GM19239 (cell line): ENCODE measurements around the gene DTX1.

ENCODE experiments used
- DNase-seq: peaks from one replicate; pipeline ENCODE4 v3.0.0; 2011; ENCODE audit warnings: low spot score; ENCODE audit not compliant: insufficient read length
- FAIRE-seq: peaks from 2 replicates; lab custom pipeline; 2011; peaks lifted over from hg19 to GRCh38; lab: Jason Lieb, UNC

The DTX1 gene

GRCh38 chr12:113092607-113093408 lies 36.3 kb downstream of the DTX1 start:
- DNase-seq, result no peak
- no peak for FAIRE-seq

- FAIRE-seq, result no peak
- DNase-seq, result no peak
These were observed 37.0 kb downstream of the DTX1 start for GRCh38 chr12:113093409-113094101.

GRCh38 chr12:113094738-113095137 lies 38.2 kb downstream of the DTX1 start:
- FAIRE-seq, result no peak

GRCh38 chr12:113095405-113095804 lies 38.9 kb downstream of the DTX1 start:
- DNase-seq (no peak), FAIRE-seq (no peak)

More at GRCh38 chr12:113094738-113095137, 38.2 kb downstream of the DTX1 start:
- no peak for DNase-seq

- DNase-seq, result no peak
- no peak for FAIRE-seq
These were observed 40.3 kb downstream of the DTX1 start for GRCh38 chr12:113096675-113097461.

- no peak for DNase-seq
- FAIRE-seq, result no peak
These were observed 41.3 kb downstream of the DTX1 start for GRCh38 chr12:113097716-113098440.

- FAIRE-seq (peak; percentile 97), DNase-seq (peak; percentile 83)
These were observed 42.0 kb downstream of the DTX1 start for GRCh38 chr12:113098441-113099028.

- FAIRE-seq (no peak), DNase-seq (no peak)
These were observed 42.8 kb downstream of the DTX1 start for GRCh38 chr12:113099364-113099763.

GRCh38 chr12:113099764-113100163 lies 43.2 kb downstream of the DTX1 start:
- DNase-seq (no peak), FAIRE-seq (no peak)

GRCh38 chr12:113101751-113102150 lies 45.2 kb downstream of the DTX1 start:
- DNase-seq (no peak), FAIRE-seq (no peak)

GRCh38 chr12:113102811-113103210 lies 46.3 kb downstream of the DTX1 start:
- DNase-seq (no peak), FAIRE-seq (no peak)

- FAIRE-seq (peak; percentile 51), DNase-seq (no peak)
These were observed 47.4 kb downstream of the DTX1 start for GRCh38 chr12:113103756-113104450.

GRCh38 chr12:113104953-113105510 lies 48.5 kb downstream of the DTX1 start:
- DNase-seq, result no peak
- no peak for FAIRE-seq

- DNase-seq, result no peak
- no peak for FAIRE-seq
These were observed 49.2 kb downstream of the DTX1 start for GRCh38 chr12:113105606-113106271.

GRCh38 chr12:113106361-113106760 lies 49.8 kb downstream of the DTX1 start:
- FAIRE-seq (no peak), DNase-seq (no peak)

- DNase-seq (no peak), FAIRE-seq (no peak)
These were observed 51.8 kb downstream of the DTX1 start for GRCh38 chr12:113108308-113108707.

- FAIRE-seq, result no peak
- DNase-seq, result no peak
These were observed 52.8 kb downstream of the DTX1 start for GRCh38 chr12:113109360-113109759.

- FAIRE-seq (no peak), DNase-seq (no peak)
These were observed 53.5 kb downstream of the DTX1 start for GRCh38 chr12:113109872-113110599.
